ENCODE measurements around the gene CCDC24.

CCDC24 gene

GRCh38 chr1:44044071-44044801, 52.8 kb downstream of the CCDC24 start:
- no peak for DNase-seq

- DNase-seq: no peak
Measured at GRCh38 chr1:44045064-44045463, 53.7 kb downstream of the CCDC24 start.

Measured in right hindlimb (tissue), 1 donor.